GM18951 (cell line): ENCODE results near the gene CTNNA3.

Source experiments
- POLR2A ChIP-seq: IDR thresholded peaks from 4 replicates; pipeline ENCODE4 v1.6.1; 2011; ENCODE audit warnings: mild to moderate bottlenecking; ENCODE audit not compliant: insufficient read length, insufficient read depth; ENCODE audit errors: extremely low read depth
- in situ Hi-C: fragments of 300-500 bp; cut with MboI; formaldehyde crosslinking; loops from one replicate; pipeline ENCODE4 v1.12.0; 2022; ENCODE audit warnings: low sequenced_read_pairs, mixed read lengths, inconsistent platforms; ENCODE audit not compliant: unreplicated experiment

The CTNNA3 gene

GRCh38 chr10:66242885-66243284, 1453.1 kb downstream of the CTNNA3 start:
- TF ChIP-seq POLR2A = no peak
- in situ Hi-C loops = no loop called here

GRCh38 chr10:66239062-66239461, 1456.9 kb downstream of the CTNNA3 start:
- in situ Hi-C loops = no loop called here
- no peak for TF ChIP-seq POLR2A

- no peak for TF ChIP-seq POLR2A
- in situ Hi-C loops = no loop called here
Measured at GRCh38 chr10:66238343-66238742, 1457.7 kb downstream of the CTNNA3 start.

- TF ChIP-seq POLR2A = no peak
- in situ Hi-C loops = no loop called here
Measured at GRCh38 chr10:66234872-66235271, 1461.1 kb downstream of the CTNNA3 start.

- in situ Hi-C loops = no loop called here
- TF ChIP-seq POLR2A = no peak
Measured at GRCh38 chr10:66228887-66229286, 1467.1 kb downstream of the CTNNA3 start.

- no peak for TF ChIP-seq POLR2A
- in situ Hi-C loops = no loop called here
Measured at GRCh38 chr10:66223656-66224055, 1472.3 kb downstream of the CTNNA3 start.

GRCh38 chr10:66222462-66223046, 1473.4 kb downstream of the CTNNA3 start:
- in situ Hi-C loops = no loop called here
- no peak for TF ChIP-seq POLR2A

- in situ Hi-C loops = no loop called here
- TF ChIP-seq POLR2A = no peak
Measured at GRCh38 chr10:66218981-66219587, 1476.9 kb downstream of the CTNNA3 start.

GRCh38 chr10:66218289-66218688, 1477.7 kb downstream of the CTNNA3 start:
- in situ Hi-C loops = no loop called here
- no peak for TF ChIP-seq POLR2A

- in situ Hi-C loops = no loop called here
- no peak for TF ChIP-seq POLR2A
Measured at GRCh38 chr10:66215920-66216319, 1480.1 kb downstream of the CTNNA3 start.

- no peak for TF ChIP-seq POLR2A
- in situ Hi-C loops = no loop called here
Measured at GRCh38 chr10:66214721-66215404, 1481.1 kb downstream of the CTNNA3 start.

- no peak for TF ChIP-seq POLR2A
- in situ Hi-C loops = no loop called here
Measured at GRCh38 chr10:66209025-66209424, 1487.0 kb downstream of the CTNNA3 start.

- TF ChIP-seq POLR2A = no peak
- in situ Hi-C loops = no loop called here
Measured at GRCh38 chr10:66204838-66205237, 1491.2 kb downstream of the CTNNA3 start.

GRCh38 chr10:66202101-66202500, 1493.9 kb downstream of the CTNNA3 start:
- no peak for TF ChIP-seq POLR2A
- in situ Hi-C loops = no loop called here

- no peak for TF ChIP-seq POLR2A
- in situ Hi-C loops = no loop called here
Measured at GRCh38 chr10:66192162-66192831, 1503.7 kb downstream of the CTNNA3 start.
